Activated naive CD4-positive, alpha-beta T cell treated with anti-CD3 and anti-CD28 coated beads, Interleukin-2, amount 50 U/mL, for 24 hours (primary cell): ENCODE measurements around the gene IL36B.

Experiments
- H3K27ac Mint-ChIP-seq: one replicate; pipeline ENCODE4 v1.8.0; 2021; ENCODE audit warnings: mild to moderate bottlenecking, mixed read lengths
- H3K27me3 Mint-ChIP-seq: one replicate; pipeline ENCODE4 v1.8.0; 2021; ENCODE audit warnings: mixed read lengths
- H3K36me3 Mint-ChIP-seq: one replicate; pipeline ENCODE4 v1.8.0; 2021; ENCODE audit warnings: mixed read lengths
- H3K4me1 Mint-ChIP-seq: one replicate; pipeline ENCODE4 v1.8.0; 2021; ENCODE audit warnings: mixed read lengths
- H3K4me3 Mint-ChIP-seq: one replicate; pipeline ENCODE4 v1.8.0; 2021; ENCODE audit warnings: mild to moderate bottlenecking, mixed read lengths
- H3K9me3 Mint-ChIP-seq: one replicate; pipeline ENCODE4 v1.8.0; 2021; ENCODE audit warnings: mixed read lengths

Gene IL36B

GRCh38 chr2:113041871-113042270 is 10.8 kb downstream of the IL36B start:
- Mint-ChIP-seq H3K36me3 (no peaks in the 10 kb centered on the region), H3K4me1 (no peaks in the 10 kb centered on the region), H3K27ac (no peak overlapping the region), H3K9me3 (no peaks in the 10 kb centered on the region), H3K4me3 (no peak overlapping the region), H3K27me3 (no peaks in the 10 kb centered on the region)

GRCh38 chr2:113039719-113040118 is 12.9 kb downstream of the IL36B start:
- Mint-ChIP-seq H3K36me3 (no peaks in the 10 kb centered on the region), H3K4me3 (no peak overlapping the region), H3K27me3 (no peaks in the 10 kb centered on the region), H3K9me3 (no peaks in the 10 kb centered on the region), H3K27ac (no peak overlapping the region), H3K4me1 (peaks cover 3% of the 10 kb centered on the region)

- no peaks in the 10 kb centered on the region for H3K27me3 Mint-ChIP-seq
- no peak overlapping the region for H3K27ac Mint-ChIP-seq
- H3K9me3 Mint-ChIP-seq: no peaks in the 10 kb centered on the region
- no peak overlapping the region for H3K4me3 Mint-ChIP-seq
- peaks cover 3% of the 10 kb centered on the region for H3K4me1 Mint-ChIP-seq
- no peaks in the 10 kb centered on the region for H3K36me3 Mint-ChIP-seq
Observed at GRCh38 chr2:113039158-113039557, 13.5 kb downstream of the IL36B start.

- Mint-ChIP-seq H3K9me3 (no peaks in the 10 kb centered on the region), H3K4me3 (no peak overlapping the region), H3K4me1 (peaks cover 3% of the 10 kb centered on the region), H3K27ac (no peak overlapping the region), H3K27me3 (no peaks in the 10 kb centered on the region), H3K36me3 (no peaks in the 10 kb centered on the region)
Observed at GRCh38 chr2:113038291-113038690, 14.4 kb downstream of the IL36B start.

- Mint-ChIP-seq H3K4me3 (no peak overlapping the region), H3K27me3 (no peaks in the 10 kb centered on the region), H3K9me3 (no peaks in the 10 kb centered on the region), H3K27ac (no peak overlapping the region), H3K36me3 (no peaks in the 10 kb centered on the region), H3K4me1 (peaks cover 3% of the 10 kb centered on the region)
Observed at GRCh38 chr2:113036763-113037162, 15.9 kb downstream of the IL36B start.

GRCh38 chr2:113034016-113034415 is 18.7 kb downstream of the IL36B start:
- no peak overlapping the region for H3K4me3 Mint-ChIP-seq

GRCh38 chr2:113032737-113033136 is 19.9 kb downstream of the IL36B start:
- H3K4me1 Mint-ChIP-seq: peaks cover 3% of the 10 kb centered on the region
- H3K4me3 Mint-ChIP-seq: no peak overlapping the region
- H3K27me3 Mint-ChIP-seq: no peaks in the 10 kb centered on the region
- no peaks in the 10 kb centered on the region for H3K9me3 Mint-ChIP-seq
- H3K27ac Mint-ChIP-seq: no peak overlapping the region
- no peaks in the 10 kb centered on the region for H3K36me3 Mint-ChIP-seq

More at GRCh38 chr2:113034016-113034415, 18.7 kb downstream of the IL36B start:
- Mint-ChIP-seq H3K9me3 (no peaks in the 10 kb centered on the region), H3K4me1 (peaks cover 3% of the 10 kb centered on the region), H3K27ac (no peak overlapping the region), H3K27me3 (no peaks in the 10 kb centered on the region), H3K36me3 (no peaks in the 10 kb centered on the region)

GRCh38 chr2:113028112-113028511 is 24.6 kb downstream of the IL36B start:
- no peak overlapping the region for H3K4me3 Mint-ChIP-seq
- no peak overlapping the region for H3K27ac Mint-ChIP-seq
- H3K36me3 Mint-ChIP-seq: no peaks in the 10 kb centered on the region
- H3K9me3 Mint-ChIP-seq: no peaks in the 10 kb centered on the region
- no peaks in the 10 kb centered on the region for H3K4me1 Mint-ChIP-seq
- no peaks in the 10 kb centered on the region for H3K27me3 Mint-ChIP-seq

GRCh38 chr2:113027691-113028090 is 25.0 kb downstream of the IL36B start:
- Mint-ChIP-seq H3K27ac (no peak overlapping the region), H3K36me3 (no peaks in the 10 kb centered on the region), H3K9me3 (no peaks in the 10 kb centered on the region), H3K4me3 (no peak overlapping the region), H3K27me3 (no peaks in the 10 kb centered on the region), H3K4me1 (no peaks in the 10 kb centered on the region)

GRCh38 chr2:113025737-113026136 is 26.9 kb downstream of the IL36B start:
- H3K9me3 Mint-ChIP-seq: no peaks in the 10 kb centered on the region
- H3K4me1 Mint-ChIP-seq: no peaks in the 10 kb centered on the region
- H3K4me3 Mint-ChIP-seq: no peak overlapping the region
- H3K27me3 Mint-ChIP-seq: no peaks in the 10 kb centered on the region
- no peak overlapping the region for H3K27ac Mint-ChIP-seq
- H3K36me3 Mint-ChIP-seq: no peaks in the 10 kb centered on the region

- Mint-ChIP-seq H3K27me3 (no peaks in the 10 kb centered on the region), H3K36me3 (no peaks in the 10 kb centered on the region), H3K4me3 (no peak overlapping the region), H3K4me1 (no peaks in the 10 kb centered on the region), H3K9me3 (no peaks in the 10 kb centered on the region), H3K27ac (no peak overlapping the region)
Observed at GRCh38 chr2:113024764-113025163, 27.9 kb downstream of the IL36B start.

- Mint-ChIP-seq H3K4me1 (peaks cover 12% of the 10 kb centered on the region), H3K4me3 (no peak overlapping the region), H3K27ac (no peak overlapping the region), H3K36me3 (no peaks in the 10 kb centered on the region), H3K9me3 (no peaks in the 10 kb centered on the region), H3K27me3 (no peaks in the 10 kb centered on the region)
Observed at GRCh38 chr2:113021312-113021711, 31.4 kb downstream of the IL36B start.

GRCh38 chr2:113018509-113018908 is 34.2 kb downstream of the IL36B start:
- H3K9me3 Mint-ChIP-seq: no peaks in the 10 kb centered on the region
- no peak overlapping the region for H3K4me3 Mint-ChIP-seq
- H3K4me1 Mint-ChIP-seq: peaks cover 20% of the 10 kb centered on the region
- H3K27ac Mint-ChIP-seq: no peak overlapping the region
- no peaks in the 10 kb centered on the region for H3K27me3 Mint-ChIP-seq
- no peaks in the 10 kb centered on the region for H3K36me3 Mint-ChIP-seq

GRCh38 chr2:113015655-113016054 is 37.0 kb downstream of the IL36B start:
- Mint-ChIP-seq H3K27me3 (no peaks in the 10 kb centered on the region), H3K9me3 (peaks cover 7% of the 10 kb centered on the region), H3K27ac (no peak overlapping the region), H3K4me3 (no peak overlapping the region), H3K36me3 (no peaks in the 10 kb centered on the region), H3K4me1 (peaks cover 20% of the 10 kb centered on the region)

- H3K27me3 Mint-ChIP-seq: no peaks in the 10 kb centered on the region
- H3K36me3 Mint-ChIP-seq: no peaks in the 10 kb centered on the region
Observed at GRCh38 chr2:113015042-113015441, 37.6 kb downstream of the IL36B start.

GRCh38 chr2:113014067-113014466 is 38.6 kb downstream of the IL36B start:
- no peaks in the 10 kb centered on the region for H3K27me3 Mint-ChIP-seq
- no peak overlapping the region for H3K27ac Mint-ChIP-seq
- H3K9me3 Mint-ChIP-seq: peaks cover 7% of the 10 kb centered on the region
- H3K4me3 Mint-ChIP-seq: no peak overlapping the region
- no peaks in the 10 kb centered on the region for H3K36me3 Mint-ChIP-seq
- H3K4me1 Mint-ChIP-seq: peaks cover 20% of the 10 kb centered on the region

More at GRCh38 chr2:113015042-113015441, 37.6 kb downstream of the IL36B start:
- peaks cover 7% of the 10 kb centered on the region for H3K9me3 Mint-ChIP-seq
- no peak overlapping the region for H3K4me3 Mint-ChIP-seq
- H3K4me1 Mint-ChIP-seq: peaks cover 20% of the 10 kb centered on the region
- H3K27ac Mint-ChIP-seq: no peak overlapping the region

- Mint-ChIP-seq H3K27me3 (no peaks in the 10 kb centered on the region), H3K27ac (no peak overlapping the region), H3K4me3 (no peak overlapping the region), H3K36me3 (no peaks in the 10 kb centered on the region), H3K4me1 (peaks cover 20% of the 10 kb centered on the region), H3K9me3 (peaks cover 7% of the 10 kb centered on the region)
Observed at GRCh38 chr2:113013336-113013661, 39.4 kb downstream of the IL36B start.
